ENCODE results near the gene DAND5.

The DAND5 gene

GRCh38 chr19:13022859-13023636 is 53.7 kb downstream of the DAND5 start:
- DNase-seq (ENCODE audit: low read depth in 2 of 2): no peak

GRCh38 chr19:13023656-13024055 is 54.3 kb downstream of the DAND5 start:
- DNase-seq (ENCODE audit: low read depth in 2 of 2): no peak

Data from stimulated activated CD4-positive, alpha-beta T cell treated with anti-CD3 and anti-CD28 coated beads, Interleukin-4, amount 100 ng/mL, for 48 hours (primary cell).